ENCODE results near the gene BTN3A1. TPM values are rescaled to one million over a fixed set of nuclear protein-coding genes. Genes with fewer than 3 reads are reported as not detected.

Gene BTN3A1
- total and polyA plus RNA-seq, 2 of the 13 experiments (the other 11 are each of a cell fraction or from before 2014, with no cell fraction given), result 13.3 to 14.0 TPM

DNA sequence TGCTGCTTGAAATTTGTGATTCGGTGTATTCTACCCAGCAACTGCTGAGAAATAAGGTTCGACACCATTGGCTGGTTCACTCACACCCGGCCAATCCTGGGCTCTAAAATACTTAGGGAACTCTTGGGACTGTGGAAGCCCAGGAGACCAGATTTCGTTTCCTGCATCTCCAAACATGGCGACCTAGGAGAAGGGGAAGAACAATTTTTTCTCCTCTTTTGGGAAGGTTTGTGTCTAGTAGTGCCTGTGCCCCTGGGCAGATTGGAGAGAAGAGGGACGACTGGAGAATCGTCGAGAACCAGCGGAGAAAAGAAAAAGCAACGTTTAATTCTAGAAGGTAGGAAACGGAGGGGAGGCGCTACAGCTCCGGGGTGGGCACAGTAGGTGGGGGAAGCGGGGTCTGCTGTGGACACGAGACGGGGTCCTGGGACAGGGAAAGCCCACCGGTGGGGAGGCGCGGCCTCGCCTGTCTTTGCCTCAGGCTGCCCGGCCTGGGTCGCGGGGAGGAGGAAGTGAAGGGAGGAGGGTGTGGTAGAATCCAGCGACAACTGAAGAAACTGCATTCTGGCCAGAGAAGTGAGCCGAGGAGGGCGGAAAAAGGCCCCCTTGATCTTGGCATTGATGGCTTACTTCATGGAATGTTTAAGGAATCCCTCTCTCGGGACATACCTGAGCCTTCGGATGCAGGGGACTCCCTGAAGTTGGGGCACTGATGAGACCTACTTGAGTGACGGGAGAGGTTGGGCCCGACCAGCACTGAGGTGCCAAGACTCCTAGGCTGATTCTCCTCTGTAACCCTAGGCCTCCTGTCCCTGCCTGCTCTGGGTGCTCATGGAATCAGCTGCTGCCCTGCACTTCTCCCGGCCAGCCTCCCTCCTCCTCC lies 56.0 kb downstream of the BTN3A1 start, which contains the start of gene BTN2A1 (continued):
- TF ChIP-seq, protein P1, sequence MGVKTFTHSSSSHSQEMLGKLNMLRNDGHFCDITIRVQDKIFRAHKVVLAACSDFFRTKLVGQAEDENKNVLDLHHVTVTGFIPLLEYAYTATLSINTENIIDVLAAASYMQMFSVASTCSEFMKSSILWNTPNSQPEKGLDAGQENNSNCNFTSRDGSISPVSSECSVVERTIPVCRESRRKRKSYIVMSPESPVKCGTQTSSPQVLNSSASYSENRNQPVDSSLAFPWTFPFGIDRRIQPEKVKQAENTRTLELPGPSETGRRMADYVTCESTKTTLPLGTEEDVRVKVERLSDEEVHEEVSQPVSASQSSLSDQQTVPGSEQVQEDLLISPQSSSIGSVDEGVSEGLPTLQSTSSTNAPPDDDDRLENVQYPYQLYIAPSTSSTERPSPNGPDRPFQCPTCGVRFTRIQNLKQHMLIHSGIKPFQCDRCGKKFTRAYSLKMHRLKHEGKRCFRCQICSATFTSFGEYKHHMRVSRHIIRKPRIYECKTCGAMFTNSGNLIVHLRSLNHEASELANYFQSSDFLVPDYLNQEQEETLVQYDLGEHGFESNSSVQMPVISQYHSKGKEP (CRISPR knock-in tag; IDR thresholded peaks at IDR 0.05), result no peak
- TF ChIP-seq ZNF614 (CRISPR knock-in tag; IDR thresholded peaks at IDR 0.05; ENCODE audit: borderline replicate concordance) (no peak), AHR (CRISPR knock-in tag; IDR thresholded peaks at IDR 0.05) (no peak), RNF2 (conservative IDR thresholded peaks at IDR 0.05; ENCODE audit: low read depth) (no peak), PCBP1 (IDR thresholded peaks at IDR 0.05; ENCODE audit: borderline replicate concordance, low read depth, low read length) (no peak), ZFY (CRISPR knock-in tag; IDR thresholded peaks at IDR 0.05) (0 out of 2 replicates have a peak, but pooled peaks have one; percentile 29), SATB2 (CRISPR knock-in tag; IDR thresholded peaks at IDR 0.05) (no peak), ZNF761 (CRISPR knock-in tag; conservative IDR thresholded peaks at IDR 0.05) (no peak), ZSCAN25 (CRISPR knock-in tag; IDR thresholded peaks at IDR 0.05) (no peak), MXD3 (CRISPR knock-in tag; IDR thresholded peaks at IDR 0.05) (no peak), ZBTB7B (CRISPR knock-in tag; IDR thresholded peaks at IDR 0.05) (no peak; the same call in 1 of the 2 replicates), FOXP1 (IDR thresholded peaks at IDR 0.05) (no peak), FOXP1 (CRISPR knock-in tag; IDR thresholded peaks at IDR 0.05) (no peak), FOXC1 (CRISPR knock-in tag; IDR thresholded peaks at IDR 0.05; ENCODE audit: borderline replicate concordance) (no peak)
- TF ChIP-seq, protein P2, sequence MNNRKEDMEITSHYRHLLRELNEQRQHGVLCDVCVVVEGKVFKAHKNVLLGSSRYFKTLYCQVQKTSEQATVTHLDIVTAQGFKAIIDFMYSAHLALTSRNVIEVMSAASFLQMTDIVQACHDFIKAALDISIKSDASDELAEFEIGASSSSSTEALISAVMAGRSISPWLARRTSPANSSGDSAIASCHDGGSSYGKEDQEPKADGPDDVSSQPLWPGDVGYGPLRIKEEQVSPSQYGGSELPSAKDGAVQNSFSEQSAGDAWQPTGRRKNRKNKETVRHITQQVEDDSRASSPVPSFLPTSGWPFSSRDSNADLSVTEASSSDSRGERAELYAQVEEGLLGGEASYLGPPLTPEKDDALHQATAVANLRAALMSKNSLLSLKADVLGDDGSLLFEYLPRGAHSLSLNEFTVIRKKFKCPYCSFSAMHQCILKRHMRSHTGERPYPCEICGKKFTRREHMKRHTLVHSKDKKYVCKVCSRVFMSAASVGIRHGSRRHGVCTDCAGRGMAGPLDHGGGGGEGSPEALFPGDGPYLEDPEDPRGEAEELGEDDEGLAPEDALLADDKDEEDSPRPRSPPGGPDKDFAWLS (CRISPR knock-in tag; IDR thresholded peaks at IDR 0.05; ENCODE audit: borderline replicate concordance), result no peak
- TF ChIP-seq, protein P3, sequence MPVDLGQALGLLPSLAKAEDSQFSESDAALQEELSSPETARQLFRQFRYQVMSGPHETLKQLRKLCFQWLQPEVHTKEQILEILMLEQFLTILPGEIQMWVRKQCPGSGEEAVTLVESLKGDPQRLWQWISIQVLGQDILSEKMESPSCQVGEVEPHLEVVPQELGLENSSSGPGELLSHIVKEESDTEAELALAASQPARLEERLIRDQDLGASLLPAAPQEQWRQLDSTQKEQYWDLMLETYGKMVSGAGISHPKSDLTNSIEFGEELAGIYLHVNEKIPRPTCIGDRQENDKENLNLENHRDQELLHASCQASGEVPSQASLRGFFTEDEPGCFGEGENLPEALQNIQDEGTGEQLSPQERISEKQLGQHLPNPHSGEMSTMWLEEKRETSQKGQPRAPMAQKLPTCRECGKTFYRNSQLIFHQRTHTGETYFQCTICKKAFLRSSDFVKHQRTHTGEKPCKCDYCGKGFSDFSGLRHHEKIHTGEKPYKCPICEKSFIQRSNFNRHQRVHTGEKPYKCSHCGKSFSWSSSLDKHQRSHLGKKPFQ (CRISPR knock-in tag; IDR thresholded peaks at IDR 0.05; ENCODE audit: insufficient replicate concordance), result no peak
- TF ChIP-seq, protein P4, sequence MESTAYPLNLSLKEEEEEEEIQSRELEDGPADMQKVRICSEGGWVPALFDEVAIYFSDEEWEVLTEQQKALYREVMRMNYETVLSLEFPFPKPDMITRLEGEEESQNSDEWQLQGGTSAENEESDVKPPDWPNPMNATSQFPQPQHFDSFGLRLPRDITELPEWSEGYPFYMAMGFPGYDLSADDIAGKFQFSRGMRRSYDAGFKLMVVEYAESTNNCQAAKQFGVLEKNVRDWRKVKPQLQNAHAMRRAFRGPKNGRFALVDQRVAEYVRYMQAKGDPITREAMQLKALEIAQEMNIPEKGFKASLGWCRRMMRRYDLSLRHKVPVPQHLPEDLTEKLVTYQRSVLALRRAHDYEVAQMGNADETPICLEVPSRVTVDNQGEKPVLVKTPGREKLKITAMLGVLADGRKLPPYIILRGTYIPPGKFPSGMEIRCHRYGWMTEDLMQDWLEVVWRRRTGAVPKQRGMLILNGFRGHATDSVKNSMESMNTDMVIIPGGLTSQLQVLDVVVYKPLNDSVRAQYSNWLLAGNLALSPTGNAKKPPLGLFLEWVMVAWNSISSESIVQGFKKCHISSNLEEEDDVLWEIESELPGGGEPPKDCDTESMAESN (CRISPR knock-in tag; conservative IDR thresholded peaks at IDR 0.05), result no peak
- TF ChIP-seq, protein P5, sequence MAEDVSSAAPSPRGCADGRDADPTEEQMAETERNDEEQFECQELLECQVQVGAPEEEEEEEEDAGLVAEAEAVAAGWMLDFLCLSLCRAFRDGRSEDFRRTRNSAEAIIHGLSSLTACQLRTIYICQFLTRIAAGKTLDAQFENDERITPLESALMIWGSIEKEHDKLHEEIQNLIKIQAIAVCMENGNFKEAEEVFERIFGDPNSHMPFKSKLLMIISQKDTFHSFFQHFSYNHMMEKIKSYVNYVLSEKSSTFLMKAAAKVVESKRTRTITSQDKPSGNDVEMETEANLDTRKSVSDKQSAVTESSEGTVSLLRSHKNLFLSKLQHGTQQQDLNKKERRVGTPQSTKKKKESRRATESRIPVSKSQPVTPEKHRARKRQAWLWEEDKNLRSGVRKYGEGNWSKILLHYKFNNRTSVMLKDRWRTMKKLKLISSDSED (CRISPR knock-in tag; IDR thresholded peaks at IDR 0.05), result no peak
